HG02759 (cell line): ENCODE measurements around the gene TRAF3.

Source experiments
- ATAC-seq: cut with Tn5 transposase; IDR thresholded peaks from one replicate; pipeline ENCODE4 v1.9.1; 2021; ENCODE audit warnings: mild to moderate bottlenecking, moderate library complexity; ENCODE audit not compliant: unreplicated experiment

Gene TRAF3

DNA sequence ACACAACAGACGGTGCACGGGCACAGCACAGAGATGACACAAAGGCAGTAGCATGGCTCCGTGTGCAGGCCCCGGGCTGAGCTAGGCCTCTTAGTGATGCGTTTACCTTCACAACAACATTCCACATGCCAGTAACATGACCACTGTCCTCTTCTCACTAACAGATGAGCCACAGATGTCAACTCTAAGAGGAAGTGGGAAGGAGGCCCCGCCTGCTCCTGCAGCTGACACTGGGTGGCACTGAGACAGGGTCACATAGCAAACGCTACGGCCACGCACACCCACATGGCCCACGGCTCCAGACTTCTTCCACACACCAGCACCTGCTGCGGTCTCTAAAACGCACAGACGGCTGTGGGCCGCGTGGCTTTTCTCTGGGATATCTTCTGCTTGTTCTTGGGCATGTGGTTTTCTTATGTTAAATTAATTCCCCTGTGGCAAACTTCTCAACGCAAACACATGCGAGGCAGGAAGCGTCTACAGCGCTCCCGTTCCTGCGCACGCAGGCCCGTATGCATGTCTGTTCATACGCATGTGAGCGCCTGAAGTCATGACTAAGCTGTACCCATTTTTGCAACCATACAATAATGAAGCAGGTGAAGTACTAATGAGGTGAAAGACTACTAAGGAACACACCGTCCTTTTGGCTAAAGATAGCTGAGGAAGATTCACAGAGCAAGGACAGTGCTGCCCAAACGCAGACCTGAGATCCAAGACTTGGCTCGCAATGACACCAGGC, 172.0 kb downstream of the TRAF3 start:
- peak; percentile 74 for ATAC-seq

DNA sequence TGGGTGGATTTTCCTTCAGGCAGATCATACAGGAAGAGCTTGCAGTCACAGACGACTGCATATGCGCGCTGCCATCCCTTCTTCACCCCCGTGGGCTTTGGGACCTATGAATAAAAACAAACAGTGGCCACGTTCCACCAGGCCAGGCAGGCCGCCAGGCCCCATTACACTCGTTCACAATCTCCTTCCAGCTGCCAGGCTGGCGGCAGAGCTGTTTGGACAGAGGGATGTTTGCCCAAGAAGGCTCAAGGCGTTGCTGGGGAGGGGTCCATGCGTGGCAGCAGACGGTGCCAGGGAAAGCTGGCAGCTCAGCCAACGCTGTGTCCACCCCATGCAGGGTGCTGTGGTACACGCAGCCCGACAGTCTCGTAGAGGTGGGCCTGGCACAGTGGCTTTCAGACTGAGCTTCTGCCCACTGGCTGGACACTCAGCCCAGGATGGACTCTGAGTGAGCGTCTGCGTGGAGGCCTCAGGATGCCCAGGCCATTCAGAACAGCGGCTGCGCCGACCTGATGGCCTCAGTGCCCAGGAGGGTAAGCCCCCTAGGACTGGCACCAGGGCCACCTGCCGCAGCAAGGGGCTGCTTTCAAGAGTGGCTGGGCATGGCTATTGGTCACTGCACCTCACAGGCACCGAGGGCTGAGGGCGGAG, 172.7 kb downstream of the TRAF3 start:
- ATAC-seq, result no peak

DNA sequence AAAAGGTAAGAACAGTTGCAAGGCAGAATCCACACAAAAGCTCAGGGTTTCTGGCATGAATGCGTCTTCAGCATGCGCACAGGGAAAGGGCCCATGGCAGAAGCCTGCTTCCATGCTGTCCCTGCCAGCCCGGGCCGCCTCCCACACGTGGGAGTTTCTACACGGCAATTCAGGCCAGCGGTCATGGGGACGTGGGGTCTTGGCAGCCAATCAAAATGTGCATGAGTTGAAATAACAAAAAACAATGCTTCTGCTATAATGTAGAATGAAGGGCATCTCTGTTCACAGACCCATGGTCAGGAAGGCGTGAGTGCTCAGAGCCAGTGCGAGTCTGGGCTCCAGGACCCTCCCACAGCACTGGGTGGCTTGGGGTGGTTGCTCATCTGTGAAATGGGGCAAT, 173.8 kb downstream of the TRAF3 start:
- no peak for ATAC-seq

DNA sequence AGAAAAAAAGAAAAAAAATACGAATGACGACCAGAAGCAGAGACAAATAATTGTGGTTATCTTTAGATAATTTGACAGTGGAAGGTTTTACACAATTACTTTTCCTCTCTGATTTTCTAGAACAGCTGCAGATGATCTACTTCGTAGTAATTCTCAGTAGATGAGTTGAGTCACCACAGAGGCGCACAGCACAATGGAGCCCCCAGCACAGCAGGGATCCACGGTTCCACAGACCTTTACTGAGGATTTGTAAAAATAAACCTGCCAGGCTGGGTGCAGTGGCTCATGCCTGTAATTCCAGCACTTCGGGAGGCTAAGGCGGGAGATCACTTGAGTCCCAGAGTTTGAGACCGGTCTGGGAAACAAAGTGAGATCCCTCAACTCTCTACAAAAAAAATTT, 174.6 kb downstream of the TRAF3 start:
- no peak for ATAC-seq

DNA sequence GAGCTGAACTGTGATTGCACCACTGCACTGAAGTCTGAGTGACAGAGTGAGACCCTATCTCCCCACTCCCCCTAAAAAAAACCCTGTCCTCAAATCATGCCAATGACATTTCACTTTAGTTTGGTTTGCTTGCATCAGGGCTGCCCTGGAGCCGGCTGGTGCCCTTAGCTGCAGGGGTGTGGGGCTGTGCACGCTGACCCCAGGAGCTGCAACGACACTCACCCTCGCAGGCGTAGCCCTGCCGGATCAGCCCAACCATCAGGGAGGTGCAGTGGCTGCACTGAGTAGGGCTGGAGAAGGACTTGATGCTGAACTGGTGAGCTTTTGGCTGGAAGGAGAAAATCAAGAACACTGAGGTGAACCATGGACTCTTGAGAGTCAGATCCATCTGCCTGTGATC, 175.0 kb downstream of the TRAF3 start:
- no peak for ATAC-seq

DNA sequence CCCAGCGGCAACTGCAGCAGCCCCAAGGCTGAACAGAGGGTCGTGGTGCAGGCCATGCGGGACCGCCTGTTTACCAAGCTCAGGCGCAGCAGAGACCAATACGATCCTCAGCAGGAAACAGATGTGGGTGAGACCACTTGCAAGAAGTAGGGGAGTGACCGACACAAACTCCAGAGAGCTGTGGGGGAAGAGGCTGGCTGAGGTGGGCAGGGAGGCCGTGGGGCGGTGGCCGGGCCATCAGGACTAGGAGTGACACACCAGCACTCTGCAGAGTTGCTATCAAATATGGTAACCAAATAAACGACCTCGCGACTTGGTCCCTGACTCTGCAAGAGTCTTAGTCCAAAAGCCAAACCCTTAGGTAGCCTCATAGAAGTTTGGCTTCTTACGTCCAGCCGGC, 175.9 kb downstream of the TRAF3 start:
- ATAC-seq, result no peak

DNA sequence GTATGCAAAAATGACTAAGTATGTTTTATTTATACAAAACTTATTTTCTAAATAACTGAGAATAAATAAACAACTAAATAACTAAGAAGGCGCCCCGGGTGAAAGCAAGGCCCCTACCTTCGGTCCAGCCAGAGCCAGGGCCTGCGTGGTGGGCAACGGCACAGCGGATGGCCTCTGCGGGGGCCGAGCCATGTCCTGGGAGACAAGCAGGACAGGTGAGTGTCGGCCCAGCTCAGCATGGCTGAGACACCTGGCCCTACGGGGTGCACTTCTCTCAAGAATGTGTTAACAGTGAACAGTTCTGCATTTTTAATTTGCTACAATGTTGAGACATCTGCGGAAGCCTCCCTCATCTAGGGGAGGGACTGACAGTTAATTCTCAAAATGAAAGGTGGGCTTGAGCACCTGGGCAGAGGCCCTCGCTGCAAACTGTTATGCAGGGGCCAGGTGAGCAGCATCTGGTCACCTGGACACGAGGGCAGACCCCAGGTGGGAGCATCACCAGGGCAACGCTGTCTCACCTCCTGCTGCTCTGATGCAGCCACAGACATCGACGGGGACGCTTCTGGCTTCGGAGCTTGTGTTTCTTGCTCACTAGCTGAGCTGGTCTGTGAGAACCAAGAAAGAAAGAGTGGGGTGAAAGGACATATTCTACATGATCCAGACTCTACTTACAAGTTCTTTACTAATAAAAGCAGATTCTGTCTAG, 177.0 kb downstream of the TRAF3 start:
- no peak for ATAC-seq

DNA sequence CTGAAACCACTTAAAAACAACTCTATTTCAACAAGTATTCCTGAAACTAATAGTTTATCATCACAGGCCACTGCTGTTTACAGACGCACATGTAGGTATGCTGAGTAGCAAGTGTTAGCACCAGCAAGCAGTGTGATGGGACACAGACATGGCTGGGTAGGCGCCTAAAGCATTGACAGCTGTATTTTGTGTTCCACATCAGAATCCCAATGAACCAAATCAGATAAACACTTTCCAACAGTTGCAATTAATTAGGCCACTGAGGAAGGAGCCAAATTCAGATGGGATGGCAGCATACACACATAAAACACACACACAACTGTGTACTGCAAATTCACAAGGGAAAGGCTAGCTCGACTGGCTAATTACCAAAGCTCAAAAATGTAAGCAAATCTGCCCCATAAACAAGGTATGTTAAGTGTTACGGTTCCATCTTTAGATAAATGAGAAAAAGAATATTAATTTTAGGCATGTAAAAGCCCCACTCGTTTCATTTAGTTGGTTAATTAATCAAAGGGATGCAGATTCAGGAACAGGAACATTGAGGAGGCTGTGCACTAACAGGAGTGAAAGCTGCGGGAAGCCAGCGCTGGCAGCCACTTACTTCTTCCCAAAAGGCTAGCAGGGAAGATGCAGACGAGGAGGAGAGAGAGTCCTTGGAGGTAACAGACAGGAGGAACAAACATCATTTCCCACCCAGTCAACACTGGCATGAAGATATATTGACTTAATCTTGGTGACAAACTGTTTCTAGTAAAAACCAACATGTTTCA, 178.6 kb downstream of the TRAF3 start:
- ATAC-seq, result no peak

DNA sequence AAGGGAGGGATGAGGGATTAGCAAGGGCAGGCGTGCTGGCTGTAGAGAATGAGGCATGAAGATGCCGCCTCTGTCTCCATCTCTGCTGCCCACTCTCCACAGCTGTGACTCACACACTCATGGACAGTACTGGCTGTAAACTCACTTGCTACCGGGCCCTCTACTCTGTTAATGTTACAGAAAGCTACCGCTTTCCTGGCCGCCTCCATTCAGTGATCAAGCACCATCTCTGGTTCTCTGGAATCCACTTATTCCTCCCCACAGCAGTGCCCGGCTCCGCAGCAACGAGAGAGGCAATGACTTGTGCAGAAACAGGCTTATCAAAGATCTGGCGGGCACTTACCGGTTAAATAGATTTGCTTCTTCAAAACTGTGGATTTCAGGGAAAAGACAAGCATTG, 180.0 kb downstream of the TRAF3 start:
- ATAC-seq, result no peak

DNA sequence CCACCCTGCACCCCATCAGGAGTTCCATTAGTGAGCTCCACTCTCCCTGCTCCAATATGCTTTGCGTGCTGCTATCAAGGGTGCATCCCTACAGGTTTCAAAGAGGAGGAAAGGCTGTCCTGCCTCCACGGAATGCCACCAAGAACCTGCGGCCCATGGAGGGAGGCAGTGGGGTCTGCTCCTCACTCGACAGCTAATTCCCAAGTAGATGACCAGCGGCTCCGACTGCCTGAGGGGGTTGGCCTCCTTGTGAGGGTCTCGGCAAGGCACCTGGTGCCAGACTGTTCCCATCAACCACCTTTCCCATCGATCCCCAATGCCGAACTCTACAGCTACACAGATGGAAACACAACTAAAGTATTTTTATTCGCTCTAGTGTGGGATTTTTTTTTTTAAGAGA, 181.2 kb downstream of the TRAF3 start:
- no peak for ATAC-seq
